KOPT-K1 (cell line): Measurements from ENCODE around the gene NDUFS6.
A peak's percentile ranks its signal among the peaks of the same experiment; 100 is the strongest.

Source experiments
- H3K27ac ChIP-seq: fragments of 200-600 bp; sonication (generic); 2 replicates; pipeline ENCODE4 v1.5.1; 2016; ENCODE audit warnings: antibody characterized with exemption, mild to moderate bottlenecking, low read depth, low read length; ENCODE audit not compliant: poor library complexity, severe bottlenecking
- H3K36me3 ChIP-seq: fragments of 200-600 bp; sonication (generic); 2 replicates; pipeline ENCODE4 v1.5.1; 2017; ENCODE audit warnings: antibody characterized with exemption, mild to moderate bottlenecking, low read length, moderate library complexity; ENCODE audit not compliant: insufficient read depth
- H3K9me3 ChIP-seq: fragments of 200-600 bp; sonication (generic); 2 replicates; pipeline ENCODE4 v1.5.1; 2017; ENCODE audit warnings: antibody characterized with exemption, low read length, mild to moderate bottlenecking; ENCODE audit not compliant: insufficient read depth, poor library complexity, severe bottlenecking

NDUFS6 gene

DNA sequence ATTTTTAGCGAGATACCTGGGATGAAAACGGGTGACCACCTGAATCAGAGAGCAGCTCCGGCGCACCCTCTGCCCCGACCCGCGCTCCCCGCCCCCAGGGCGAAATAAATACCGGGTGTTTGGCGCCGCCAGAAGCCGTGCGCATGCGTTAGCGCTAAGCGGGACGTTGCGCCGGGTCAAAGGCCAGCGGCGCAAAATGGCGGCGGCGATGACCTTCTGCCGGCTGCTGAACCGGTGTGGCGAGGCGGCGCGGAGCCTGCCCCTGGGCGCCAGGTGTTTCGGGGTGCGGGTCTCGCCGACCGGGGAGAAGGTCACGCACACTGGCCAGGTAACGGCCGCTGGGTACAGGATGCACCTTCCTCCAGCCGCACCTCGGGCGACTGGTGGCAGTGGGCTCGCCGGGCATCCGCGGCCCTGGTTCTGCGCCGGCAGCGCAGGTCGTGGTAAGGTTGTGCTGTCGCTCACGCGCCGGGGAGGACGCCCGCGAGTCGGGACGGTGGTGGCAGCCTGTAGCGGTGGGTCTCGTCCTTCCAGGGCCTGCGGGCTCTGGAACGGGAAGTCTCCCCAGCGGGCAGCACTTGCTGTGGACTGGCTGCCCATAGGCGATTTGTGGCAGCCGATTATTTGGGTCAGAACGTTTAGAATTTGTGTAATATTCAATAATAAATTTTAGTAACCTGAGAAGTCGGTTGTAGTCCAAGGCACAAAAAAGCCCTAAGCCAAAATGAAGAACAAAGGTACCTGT, at the start of gene NDUFS6:
Gene NDUFS6 (plus strand): TSS at position 186 of the 745 bp plus-strand sequence. CDS start 11 bp downstream, at position 197.
- no peaks in the 10 kb centered on the region for H3K9me3 ChIP-seq
- peak within 1 kb of the TSS; percentile 81 for H3K27ac ChIP-seq
- H3K36me3 ChIP-seq = peaks cover 62% of the 10 kb centered on the region

DNA sequence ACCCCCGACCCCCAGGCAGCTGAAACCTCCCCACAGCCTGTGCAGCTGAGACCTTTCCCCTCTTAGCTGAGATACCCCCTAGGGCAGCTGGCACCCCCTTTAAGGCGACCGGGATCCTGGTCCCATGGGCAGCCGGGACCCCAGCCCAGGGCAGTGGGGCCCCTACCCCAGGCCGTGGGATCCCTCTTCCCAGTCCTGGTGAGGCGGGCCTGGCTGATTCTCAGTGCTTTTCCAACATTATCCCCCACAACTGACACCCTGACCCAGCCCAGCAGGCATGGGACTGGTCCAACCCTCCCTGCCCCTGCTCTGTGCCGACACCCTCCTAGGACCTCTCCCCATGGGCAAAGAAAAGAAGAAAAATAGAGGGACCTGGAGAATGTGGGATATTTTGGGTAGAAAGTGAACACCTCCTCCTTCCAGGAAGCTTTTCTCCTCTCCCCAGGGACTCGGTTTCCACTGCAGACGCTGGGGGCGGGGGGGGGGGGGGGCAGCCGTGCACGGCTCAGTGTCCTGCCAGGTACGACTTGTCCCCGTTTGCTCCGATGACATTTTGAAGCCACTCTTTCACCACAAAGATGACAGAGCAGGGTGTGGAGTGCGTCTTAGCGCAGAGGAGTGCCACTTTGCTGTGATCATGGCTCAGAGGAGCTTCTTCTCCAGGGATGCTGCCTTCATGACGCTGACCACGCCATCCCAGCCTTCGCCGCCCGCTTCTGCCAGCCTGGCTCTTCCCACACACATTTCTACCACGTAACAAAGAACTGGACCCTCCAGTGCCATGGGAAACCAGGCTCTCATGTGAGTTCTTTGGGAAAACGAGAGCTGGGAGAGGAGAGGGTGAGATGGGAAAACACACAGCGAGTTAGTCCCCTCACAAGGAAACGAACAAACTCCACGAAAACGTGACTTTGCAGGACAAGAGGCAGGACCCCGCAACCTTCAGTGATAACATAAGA, 49.1 kb upstream of the NDUFS6 start:
- Histone ChIP-seq H3K27ac (no peak overlapping the region), H3K9me3 (no peaks in the 10 kb centered on the region), H3K36me3 (no peaks in the 10 kb centered on the region)

DNA sequence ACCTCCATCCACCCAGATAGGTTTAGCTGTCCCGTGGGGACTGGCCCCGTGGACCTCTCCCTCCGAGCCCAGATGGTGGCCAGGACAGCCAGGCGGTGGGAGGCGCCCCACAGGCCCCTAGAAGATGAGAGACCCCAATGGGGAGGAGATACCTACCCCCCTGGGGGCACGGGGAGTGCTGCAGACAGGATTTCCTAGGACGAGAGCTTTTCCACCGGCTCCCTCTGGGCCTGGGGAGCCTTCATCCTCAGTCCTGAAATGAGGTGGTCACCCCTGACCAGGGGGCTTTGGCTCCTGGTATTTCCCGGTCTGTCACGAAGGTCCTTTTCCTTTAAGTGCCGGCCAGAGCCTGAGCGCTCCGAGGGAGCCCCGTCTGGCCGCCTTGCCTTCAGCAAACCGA, 48.3 kb upstream of the NDUFS6 start:
- Histone ChIP-seq H3K9me3 (peaks cover under 1% of the 10 kb centered on the region), H3K27ac (no peak overlapping the region), H3K36me3 (no peaks in the 10 kb centered on the region)

DNA sequence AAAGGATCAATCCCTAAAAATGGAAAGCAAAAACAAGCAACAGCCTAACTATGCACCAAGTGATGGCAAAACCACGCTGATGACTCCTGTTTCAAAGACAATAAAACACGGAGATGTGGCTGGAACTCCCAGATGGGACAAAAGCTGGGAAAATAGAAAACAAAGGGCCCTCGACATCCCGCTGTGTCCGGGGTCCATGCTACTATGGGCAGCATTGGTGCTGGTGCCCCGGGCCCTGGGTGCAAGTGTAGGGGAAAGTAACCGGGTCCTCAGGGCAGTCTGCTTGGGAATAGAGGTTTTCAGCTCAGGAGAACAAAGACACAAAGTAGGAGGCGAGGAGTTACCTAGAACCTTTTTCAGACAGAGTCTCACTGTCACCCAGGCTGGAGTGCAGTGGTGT, 47.7 kb upstream of the NDUFS6 start:
- H3K27ac ChIP-seq = no peak overlapping the region
- peaks cover 7% of the 10 kb centered on the region for H3K9me3 ChIP-seq

GRCh38 chr5:1754531-1755220, 46.5 kb upstream of the NDUFS6 start:
- no peak overlapping the region for H3K27ac ChIP-seq
- no peaks in the 10 kb centered on the region for H3K36me3 ChIP-seq

More for the DNA sequence above, 47.7 kb upstream of the NDUFS6 start:
- no peaks in the 10 kb centered on the region for H3K36me3 ChIP-seq

DNA sequence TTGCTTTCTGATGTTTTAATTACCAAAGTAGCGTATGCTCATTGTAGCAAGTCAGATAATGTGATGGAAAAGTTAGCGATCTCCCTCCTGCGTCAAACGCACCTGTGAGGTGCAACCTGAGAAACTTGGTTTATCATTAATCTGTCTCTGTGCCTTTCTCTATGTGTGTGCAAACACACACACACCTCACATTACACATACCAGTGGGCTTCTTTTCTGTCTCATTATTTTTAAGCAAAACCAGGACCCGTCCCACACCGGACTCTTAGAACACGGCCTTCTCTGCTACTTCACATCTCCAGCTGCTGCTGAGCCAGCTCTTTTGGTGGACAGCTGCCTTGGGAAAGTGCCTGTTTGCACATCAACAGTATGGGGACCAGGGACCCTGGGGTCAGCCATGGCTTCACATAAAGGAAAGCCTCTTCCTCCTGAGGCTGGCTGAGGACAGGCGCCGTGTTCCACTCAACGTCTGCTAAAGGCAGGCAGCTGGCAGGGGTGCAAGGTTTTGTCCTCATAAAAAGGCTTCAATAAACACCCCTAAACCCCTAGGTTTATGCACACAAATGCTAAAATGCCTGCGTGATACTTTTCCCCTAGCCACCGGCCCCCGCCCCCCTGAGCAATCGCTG, 45.8 kb upstream of the NDUFS6 start:
- H3K27ac ChIP-seq = no peak overlapping the region
- peaks cover 12% of the 10 kb centered on the region for H3K9me3 ChIP-seq
- no peaks in the 10 kb centered on the region for H3K36me3 ChIP-seq

More at GRCh38 chr5:1754531-1755220, 46.5 kb upstream of the NDUFS6 start:
- H3K9me3 ChIP-seq = peaks cover 12% of the 10 kb centered on the region

- Histone ChIP-seq H3K27ac (no peak overlapping the region), H3K36me3 (no peaks in the 10 kb centered on the region), H3K9me3 (peaks cover 12% of the 10 kb centered on the region)
These were observed 44.7 kb upstream of the NDUFS6 start for GRCh38 chr5:1756481-1756880.

DNA sequence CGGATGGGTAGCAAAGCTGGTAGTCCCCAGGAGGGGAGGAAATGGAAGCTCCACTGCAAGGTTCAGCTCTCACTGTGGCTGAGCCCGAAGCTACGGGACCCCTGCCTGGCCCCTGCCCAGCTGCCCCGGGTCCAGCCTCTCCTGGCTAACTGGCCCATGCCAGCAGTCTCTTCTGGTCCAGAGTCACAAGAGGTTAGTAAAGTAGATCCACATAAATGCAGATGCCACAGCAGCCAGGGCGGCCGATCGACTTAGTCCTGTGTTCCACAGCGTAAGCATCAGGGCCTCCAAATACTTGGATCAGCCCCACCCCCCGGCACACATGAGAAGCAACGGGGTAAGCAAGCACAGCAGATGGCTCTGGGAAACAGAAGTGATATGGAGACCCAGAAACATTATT, 43.7 kb upstream of the NDUFS6 start:
- Histone ChIP-seq H3K27ac (no peak overlapping the region), H3K9me3 (peaks cover 12% of the 10 kb centered on the region), H3K36me3 (no peaks in the 10 kb centered on the region)

GRCh38 chr5:1758574-1758973, 42.6 kb upstream of the NDUFS6 start:
- H3K9me3 ChIP-seq = peaks cover 12% of the 10 kb centered on the region
- no peaks in the 10 kb centered on the region for H3K36me3 ChIP-seq
- no peak overlapping the region for H3K27ac ChIP-seq

DNA sequence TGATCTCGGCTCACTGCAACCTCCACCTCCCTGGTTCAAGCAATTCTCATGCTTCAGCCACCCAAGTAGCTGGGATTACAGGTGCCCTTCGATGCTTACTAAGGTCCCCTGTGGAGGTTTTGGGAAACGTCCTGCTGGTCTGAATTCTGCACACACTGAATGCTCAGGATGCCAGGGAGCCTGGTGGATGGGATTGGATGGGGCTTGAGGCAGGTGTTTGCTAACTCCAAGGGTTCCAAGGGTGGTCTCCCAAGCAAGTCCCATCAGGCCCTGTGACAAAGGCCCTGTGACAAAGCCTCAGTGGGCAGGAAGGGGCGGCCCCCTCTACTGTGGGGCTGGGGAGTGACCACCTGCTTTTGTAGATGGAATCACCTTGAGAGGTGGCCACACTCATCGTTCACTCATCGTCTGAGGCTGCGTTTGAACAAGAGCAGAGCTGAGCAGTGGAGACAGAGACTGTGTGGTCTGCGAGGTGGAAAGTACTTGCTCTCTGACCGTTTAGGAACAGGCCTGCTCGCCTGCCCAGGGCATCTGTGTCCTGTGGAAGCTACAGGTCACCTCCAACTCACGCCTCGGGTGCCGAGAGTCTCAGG, 41.7 kb upstream of the NDUFS6 start:
- no peaks in the 10 kb centered on the region for H3K36me3 ChIP-seq
- no peak overlapping the region for H3K27ac ChIP-seq
- H3K9me3 ChIP-seq = peaks cover 12% of the 10 kb centered on the region

GRCh38 chr5:1760231-1760630, 41.0 kb upstream of the NDUFS6 start:
- Histone ChIP-seq H3K27ac (no peak overlapping the region), H3K36me3 (no peaks in the 10 kb centered on the region), H3K9me3 (peaks cover 12% of the 10 kb centered on the region)

GRCh38 chr5:1760656-1761452, 40.4 kb upstream of the NDUFS6 start:
- H3K36me3 ChIP-seq = no peaks in the 10 kb centered on the region
- H3K27ac ChIP-seq = no peak overlapping the region
- peaks cover 12% of the 10 kb centered on the region for H3K9me3 ChIP-seq

- Histone ChIP-seq H3K9me3 (peaks cover 12% of the 10 kb centered on the region), H3K36me3 (no peaks in the 10 kb centered on the region), H3K27ac (no peak overlapping the region)
These were observed 39.8 kb upstream of the NDUFS6 start for GRCh38 chr5:1761453-1761755.
